GM12878 (cell line): ENCODE data around the gene PTX4. TPM values are rescaled to one million over a fixed set of nuclear protein-coding genes. Genes with fewer than 3 reads are reported as not detected.

Experiments used
- CTCF ChIP-seq, 3 experiments: IDR thresholded peaks in 2 of 3; conservative IDR thresholded peaks in 1 of 3; 2 replicates each; pipeline ENCODE4 v1.5.1; 2011; ENCODE audit warnings: low read depth in 3 of 3, low read length in 3 of 3, mild to moderate bottlenecking in 3 of 3, control low read depth in 2 of 3, moderate library complexity in 2 of 3, inconsistent platforms in 1 of 3, mixed read lengths in 1 of 3; ENCODE audit not compliant: control insufficient read depth in 2 of 3, insufficient read depth in 1 of 3; ENCODE audit errors: extremely low read depth in 1 of 3
- E2F4 ChIP-seq: IDR thresholded peaks from 2 replicates; pipeline ENCODE4 v1.6.1; 2012; ENCODE audit warnings: low read depth, low read length, improper control_type of control experiment
- IKZF2 ChIP-seq, 2 experiments: fragments of 450-650 bp; IDR thresholded peaks; 2 replicates each; pipeline ENCODE4 v1.6.1; 2017; ENCODE audit warnings: mild to moderate bottlenecking in 2 of 2, moderate library complexity in 2 of 2
- MYC ChIP-seq: IDR thresholded peaks from 2 replicates; pipeline ENCODE4 v1.6.1; 2011; ENCODE audit warnings: mild to moderate bottlenecking, low read length, moderate library complexity, inconsistent platforms; ENCODE audit not compliant: insufficient read depth, insufficient replicate concordance, insufficient read length, severe bottlenecking
- NFYA ChIP-seq: IDR thresholded peaks from 2 replicates; pipeline ENCODE4 v1.6.1; 2011; ENCODE audit warnings: low read depth, mild to moderate bottlenecking, low read length, improper control_type of control experiment, borderline replicate concordance
- PAX5 ChIP-seq: IDR thresholded peaks from 2 replicates; pipeline ENCODE4 v1.6.1; 2011; ENCODE audit warnings: low read depth, low read length, borderline replicate concordance
- PAX8 ChIP-seq: fragments of 450-650 bp; IDR thresholded peaks from 2 replicates; pipeline ENCODE4 v1.6.1; 2017; ENCODE audit warnings: mild to moderate bottlenecking, moderate library complexity
- RFX5 ChIP-seq: IDR thresholded peaks from 2 replicates; pipeline ENCODE4 v1.6.1; 2011; ENCODE audit warnings: low read depth, low read length, improper control_type of control experiment
- SMARCA5 ChIP-seq: fragments of 450-650 bp; IDR thresholded peaks from 2 replicates; pipeline ENCODE4 v1.6.1; 2017; ENCODE audit warnings: mild to moderate bottlenecking
- SPI1 ChIP-seq: IDR thresholded peaks from 2 replicates; pipeline ENCODE4 v1.6.1; 2011; ENCODE audit warnings: low read depth, mild to moderate bottlenecking, low read length, moderate library complexity, borderline replicate concordance; ENCODE audit not compliant: insufficient read depth
- SREBF1 ChIP-seq: IDR thresholded peaks from 2 replicates; pipeline ENCODE4 v1.6.1; 2012; ENCODE audit warnings: mild to moderate bottlenecking, low read length
- TCF12 ChIP-seq: IDR thresholded peaks from 2 replicates; pipeline ENCODE4 v1.6.1; 2011; ENCODE audit warnings: low read depth, mild to moderate bottlenecking, low read length
- TCF3 ChIP-seq: IDR thresholded peaks from 2 replicates; pipeline ENCODE4 v1.6.1; 2012; ENCODE audit warnings: low read depth, mild to moderate bottlenecking, low read length, borderline replicate concordance; ENCODE audit not compliant: insufficient read depth
- ZBTB33 ChIP-seq: fragments of 450-650 bp; IDR thresholded peaks from 2 replicates; pipeline ENCODE4 v1.6.1; 2017; ENCODE audit warnings: mild to moderate bottlenecking
- ZNF24 ChIP-seq: fragments of 450-650 bp; IDR thresholded peaks from 2 replicates; pipeline ENCODE4 v1.6.1; 2017; ENCODE audit warnings: antibody characterized with exemption, mild to moderate bottlenecking
- polyA plus RNA-seq, 11 experiments: library from polyadenylated mRNA; depleted of rRNA in 4 of 11; unstranded in 6 of 11; stranded (reverse) in 5 of 11; fragments of >200 nt; fragmentation: Nextera tagmentation in 4 of 11; fragmentation: Illumina TruSeq in 1 of 11; extraction: Ambion mirVana in 4 of 11; extraction: Trizol in 1 of 11; gene quantifications; 1 replicate in 1 of 11; 2 replicates in 10 of 11; pipeline versions ENCODE4 v1.2.1 to v1.2.3, GENCODE V29; 2011 to 2016; ENCODE audit warnings: inconsistent platforms in 2 of 11, missing spikeins in 2 of 11, low read depth in 1 of 11
- total RNA-seq, 4 experiments: library from RNA; depleted of rRNA in 3 of 4; stranded (reverse); fragments of >200 nt in 3 of 4; fragmentation: Illumina TruSeq in 1 of 4; extraction: Trizol in 1 of 4; gene quantifications; 2 replicates each; pipeline versions ENCODE4 v1.2.1 to v1.2.3, GENCODE V29; 2013 to 2021
- TF ChIP-seq, protein P1 (sequence below): fragments of 450-650 bp; formaldehyde crosslinking; IDR thresholded peaks from 2 replicates; pipeline ENCODE4 v1.4.0; 2022; ENCODE audit warnings: mild to moderate bottlenecking, moderate library complexity
- TF ChIP-seq, protein P2 (sequence below): fragments of 450-650 bp; IDR thresholded peaks from 2 replicates; pipeline ENCODE4 v1.6.1; 2017; ENCODE audit warnings: low read depth, mild to moderate bottlenecking, moderate library complexity
- TF ChIP-seq, protein P3 (sequence below): IDR thresholded peaks from 2 replicates; pipeline ENCODE4 v1.6.1; 2012; ENCODE audit warnings: low read depth, low read length, improper control_type of control experiment

The PTX4 gene
- total and polyA plus RNA-seq, 10 of the 15 experiments (the other 5 are each of a cell fraction or from before 2014, with no cell fraction given): not detected

DNA sequence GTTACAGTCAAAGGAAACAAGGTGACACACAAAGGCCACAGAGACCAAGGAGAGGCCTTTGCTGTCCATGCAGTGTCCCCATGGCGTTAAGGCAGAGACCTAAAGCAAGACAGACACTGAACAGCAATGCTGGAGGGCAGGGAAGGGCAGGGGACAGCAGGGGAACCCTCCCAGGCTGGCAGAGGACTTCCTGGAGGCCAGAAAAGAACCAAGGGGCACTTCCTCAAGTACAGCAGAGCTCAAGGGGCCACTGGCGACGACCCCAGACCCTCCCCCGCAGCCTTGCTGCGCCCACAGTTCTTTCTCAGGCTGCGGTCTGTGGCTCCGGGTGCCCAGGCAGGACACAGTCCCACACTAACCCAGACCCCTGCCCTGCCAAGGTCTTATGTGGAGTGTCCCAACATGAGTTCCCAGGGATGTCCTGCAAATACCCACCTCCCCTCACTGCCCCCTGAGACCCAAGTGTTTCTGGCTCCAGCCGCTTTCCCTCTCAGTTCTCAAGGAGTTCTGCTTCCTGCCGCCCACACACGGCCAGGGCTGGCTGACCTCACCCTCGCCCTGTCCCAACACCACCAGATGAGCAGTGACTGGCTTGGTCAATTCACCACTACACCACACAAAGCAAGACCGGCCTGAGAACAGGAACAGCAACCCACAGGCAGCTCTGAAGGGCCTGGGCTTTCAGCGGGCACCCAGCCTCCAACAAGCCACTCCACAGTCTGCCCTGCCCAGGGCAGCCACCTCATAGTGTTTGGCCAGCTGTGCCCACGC, 18.1 kb downstream of the PTX4 start (continued):
- no peak for TF ChIP-seq ZBTB33
- TF ChIP-seq TCF3: no peak
- no peak for TF ChIP-seq CTCF (IDR thresholded peaks at IDR 0.05 in 2 of 3, conservative IDR thresholded peaks at IDR 0.05 in 1 of 3; ENCODE audit: control insufficient read depth in 2 of 3, extremely low read depth in 1 of 3, insufficient read depth in 1 of 3, low read depth in 3 of 3, low read length in 3 of 3)
- no peak for TF ChIP-seq E2F4
- TF ChIP-seq ZNF24: no peak
- no peak for TF ChIP-seq RFX5
- 0 out of 2 replicates have a peak, but pooled peaks have one; percentile 9 for TF ChIP-seq PAX5
- TF ChIP-seq, protein P1, sequence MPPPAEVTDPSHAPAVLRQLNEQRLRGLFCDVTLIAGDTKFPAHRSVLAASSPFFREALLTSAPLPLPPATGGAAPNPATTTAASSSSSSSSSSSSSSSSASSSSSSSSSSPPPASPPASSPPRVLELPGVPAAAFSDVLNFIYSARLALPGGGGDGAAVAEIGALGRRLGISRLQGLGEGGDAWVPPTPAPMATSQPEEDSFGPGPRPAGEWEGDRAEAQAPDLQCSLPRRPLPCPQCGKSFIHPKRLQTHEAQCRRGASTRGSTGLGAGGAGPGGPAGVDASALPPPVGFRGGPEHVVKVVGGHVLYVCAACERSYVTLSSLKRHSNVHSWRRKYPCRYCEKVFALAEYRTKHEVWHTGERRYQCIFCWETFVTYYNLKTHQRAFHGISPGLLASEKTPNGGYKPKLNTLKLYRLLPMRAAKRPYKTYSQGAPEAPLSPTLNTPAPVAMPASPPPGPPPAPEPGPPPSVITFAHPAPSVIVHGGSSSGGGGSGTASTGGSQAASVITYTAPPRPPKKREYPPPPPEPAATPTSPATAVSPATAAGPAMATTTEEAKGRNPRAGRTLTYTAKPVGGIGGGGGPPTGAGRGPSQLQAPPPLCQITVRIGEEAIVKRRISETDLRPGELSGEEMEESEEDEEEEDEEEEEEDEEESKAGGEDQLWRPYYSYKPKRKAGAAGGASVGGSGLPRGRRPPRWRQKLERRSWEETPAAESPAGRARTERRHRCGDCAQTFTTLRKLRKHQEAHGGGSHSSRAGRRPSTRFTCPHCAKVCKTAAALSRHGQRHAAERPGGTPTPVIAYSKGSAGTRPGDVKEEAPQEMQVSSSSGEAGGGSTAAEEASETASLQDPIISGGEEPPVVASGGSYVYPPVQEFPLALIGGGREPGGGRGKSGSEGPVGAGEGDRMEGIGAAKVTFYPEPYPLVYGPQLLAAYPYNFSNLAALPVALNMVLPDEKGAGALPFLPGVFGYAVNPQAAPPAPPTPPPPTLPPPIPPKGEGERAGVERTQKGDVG (CRISPR knock-in tag): no peak
- TF ChIP-seq SPI1: peak; percentile 47; the same call in 1 of the 2 replicates
- TF ChIP-seq NFYA: no peak
- TF ChIP-seq, protein P2, sequence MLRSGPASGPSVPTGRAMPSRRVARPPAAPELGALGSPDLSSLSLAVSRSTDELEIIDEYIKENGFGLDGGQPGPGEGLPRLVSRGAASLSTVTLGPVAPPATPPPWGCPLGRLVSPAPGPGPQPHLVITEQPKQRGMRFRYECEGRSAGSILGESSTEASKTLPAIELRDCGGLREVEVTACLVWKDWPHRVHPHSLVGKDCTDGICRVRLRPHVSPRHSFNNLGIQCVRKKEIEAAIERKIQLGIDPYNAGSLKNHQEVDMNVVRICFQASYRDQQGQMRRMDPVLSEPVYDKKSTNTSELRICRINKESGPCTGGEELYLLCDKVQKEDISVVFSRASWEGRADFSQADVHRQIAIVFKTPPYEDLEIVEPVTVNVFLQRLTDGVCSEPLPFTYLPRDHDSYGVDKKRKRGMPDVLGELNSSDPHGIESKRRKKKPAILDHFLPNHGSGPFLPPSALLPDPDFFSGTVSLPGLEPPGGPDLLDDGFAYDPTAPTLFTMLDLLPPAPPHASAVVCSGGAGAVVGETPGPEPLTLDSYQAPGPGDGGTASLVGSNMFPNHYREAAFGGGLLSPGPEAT: no peak
- TF ChIP-seq, protein P3, sequence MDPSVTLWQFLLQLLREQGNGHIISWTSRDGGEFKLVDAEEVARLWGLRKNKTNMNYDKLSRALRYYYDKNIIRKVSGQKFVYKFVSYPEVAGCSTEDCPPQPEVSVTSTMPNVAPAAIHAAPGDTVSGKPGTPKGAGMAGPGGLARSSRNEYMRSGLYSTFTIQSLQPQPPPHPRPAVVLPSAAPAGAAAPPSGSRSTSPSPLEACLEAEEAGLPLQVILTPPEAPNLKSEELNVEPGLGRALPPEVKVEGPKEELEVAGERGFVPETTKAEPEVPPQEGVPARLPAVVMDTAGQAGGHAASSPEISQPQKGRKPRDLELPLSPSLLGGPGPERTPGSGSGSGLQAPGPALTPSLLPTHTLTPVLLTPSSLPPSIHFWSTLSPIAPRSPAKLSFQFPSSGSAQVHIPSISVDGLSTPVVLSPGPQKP: no peak
- no peak for TF ChIP-seq SREBF1
- TF ChIP-seq MYC: no peak
- TF ChIP-seq PAX8: no peak
- peak; percentile 25 to 40; a peak in 3 of 4 replicates for TF ChIP-seq IKZF2 (IDR thresholded peaks at IDR 0.05)
- no peak for TF ChIP-seq SMARCA5
- no peak for TF ChIP-seq TCF12
